Testis (tissue), 3 donors: ENCODE measurements around the gene PDE6B. TPM values are rescaled to one million over a fixed set of nuclear protein-coding genes. Genes with fewer than 3 reads are reported as not detected.
"Not testable (repeated sequence)": the region's sequence is repeated elsewhere in the genome, so short reads cannot be mapped to it uniquely, and the experiment has no call there.

Experiments
- DNase-seq: peaks from one replicate; pipeline ENCODE4 v3.0.0-alpha.2; 2019
- H3K27ac ChIP-seq, 2 donors: fragments of 200-600 bp; sonication (generic); one replicate each; pipeline ENCODE4 v1.5.1; 2019
- H3K27me3 ChIP-seq: fragments of 200-600 bp; sonication (generic); one replicate; pipeline ENCODE4 v1.5.1; 2019
- H3K36me3 ChIP-seq: fragments of 200-600 bp; sonication (generic); one replicate; pipeline ENCODE4 v1.5.1; 2017; ENCODE audit warnings: low read depth; ENCODE audit errors: missing control alignments
- H3K4me1 ChIP-seq: fragments of 200-600 bp; sonication (generic); one replicate; pipeline ENCODE4 v1.5.1; 2019
- H3K4me3 ChIP-seq, 2 donors: fragments of 200-600 bp; sonication (generic); one replicate each; pipeline ENCODE4 v1.5.1; 2017 to 2019
- H3K9me3 ChIP-seq: fragments of 200-600 bp; sonication (generic); one replicate; pipeline ENCODE4 v1.5.1; 2017
- POLR2A ChIP-seq: fragments of 450-650 bp; IDR thresholded peaks from one replicate; pipeline ENCODE4 v1.6.1; 2017; ENCODE audit warnings: antibody characterized with exemption, mild to moderate bottlenecking, moderate library complexity
- WGBS, 2 donors: methylation state at CpG; one replicate each; pipeline ENCODE4 v1.1.5; 2018; 5-methylcytosine and 5-hydroxymethylcytosine counted together
- intact Hi-C: fragments of 100-400 bp; cut with DNase I; formaldehyde crosslinking; loops from one replicate; pipeline ENCODE4 v1.15.1; 2023; ENCODE audit warnings: low total_unique reads
- polyA plus RNA-seq: library from polyadenylated mRNA; stranded (reverse); fragments of 350-450 nt; fragmentation: Illumina TruSeq; extraction: RNeasy Lipid Tissue Mini Kit (QIAGEN cat#74804); gene quantifications from one replicate; pipeline ENCODE4 v1.2.3, GENCODE V29; 2014; ENCODE audit warnings: low read depth, low replicate concordance; ENCODE audit not compliant: insufficient read depth
- total RNA-seq, 2 donors: library from RNA; depleted of rRNA; stranded (reverse); fragments of >200 nt; gene quantifications; one replicate each; pipeline ENCODE4 v1.2.3, GENCODE V29; 2016
- TF ChIP-seq, protein P1 (sequence below), 3 experiments: fragments of 450-650 bp in 2 of 3; fragments of 200-600 bp in 1 of 3; sonication (generic) in 1 of 3; IDR thresholded peaks; one replicate each; pipeline ENCODE4 v1.5.1; 2016 to 2019; ENCODE audit warnings: antibody characterized with exemption in 3 of 3, mild to moderate bottlenecking in 2 of 3, moderate library complexity in 1 of 3

The PDE6B gene
- total and polyA plus RNA-seq, 3 donors from 2014 or later = 5.9 to 11.4 (median 5.9) TPM

- H3K36me3 ChIP-seq = no peaks in the 10 kb centered on the region
- no peak overlapping the region for H3K27ac ChIP-seq
- H3K4me1 ChIP-seq = no peaks in the 10 kb centered on the region
- WGBS, 2 donors = 92% methylated on average over 12 of the region's 12 CpGs
- H3K27me3 ChIP-seq = no peaks in the 10 kb centered on the region
- no peak for DNase-seq
- H3K4me3 ChIP-seq = no peak overlapping the region
- no peaks in the 10 kb centered on the region for H3K9me3 ChIP-seq
- TF ChIP-seq, protein P1, sequence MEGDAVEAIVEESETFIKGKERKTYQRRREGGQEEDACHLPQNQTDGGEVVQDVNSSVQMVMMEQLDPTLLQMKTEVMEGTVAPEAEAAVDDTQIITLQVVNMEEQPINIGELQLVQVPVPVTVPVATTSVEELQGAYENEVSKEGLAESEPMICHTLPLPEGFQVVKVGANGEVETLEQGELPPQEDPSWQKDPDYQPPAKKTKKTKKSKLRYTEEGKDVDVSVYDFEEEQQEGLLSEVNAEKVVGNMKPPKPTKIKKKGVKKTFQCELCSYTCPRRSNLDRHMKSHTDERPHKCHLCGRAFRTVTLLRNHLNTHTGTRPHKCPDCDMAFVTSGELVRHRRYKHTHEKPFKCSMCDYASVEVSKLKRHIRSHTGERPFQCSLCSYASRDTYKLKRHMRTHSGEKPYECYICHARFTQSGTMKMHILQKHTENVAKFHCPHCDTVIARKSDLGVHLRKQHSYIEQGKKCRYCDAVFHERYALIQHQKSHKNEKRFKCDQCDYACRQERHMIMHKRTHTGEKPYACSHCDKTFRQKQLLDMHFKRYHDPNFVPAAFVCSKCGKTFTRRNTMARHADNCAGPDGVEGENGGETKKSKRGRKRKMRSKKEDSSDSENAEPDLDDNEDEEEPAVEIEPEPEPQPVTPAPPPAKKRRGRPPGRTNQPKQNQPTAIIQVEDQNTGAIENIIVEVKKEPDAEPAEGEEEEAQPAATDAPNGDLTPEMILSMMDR (IDR thresholded peaks at IDR 0.05) = no peak
- no peak for TF ChIP-seq POLR2A
- intact Hi-C loops = no loop called here
Measured at GRCh38 chr4:590313-590841, 35.0 kb upstream of the PDE6B start.

GRCh38 chr4:592178-592577 is 33.2 kb upstream of the PDE6B start:
- H3K4me1 ChIP-seq, H3K36me3 ChIP-seq, H3K9me3 ChIP-seq, H3K27me3 ChIP-seq, H3K4me3 ChIP-seq, DNase-seq, intact Hi-C loops, H3K27ac ChIP-seq: not testable (repeated sequence)
- 81 to 86% methylated on average over 13 of the region's 13 CpGs for WGBS, 2 donors

DNA sequence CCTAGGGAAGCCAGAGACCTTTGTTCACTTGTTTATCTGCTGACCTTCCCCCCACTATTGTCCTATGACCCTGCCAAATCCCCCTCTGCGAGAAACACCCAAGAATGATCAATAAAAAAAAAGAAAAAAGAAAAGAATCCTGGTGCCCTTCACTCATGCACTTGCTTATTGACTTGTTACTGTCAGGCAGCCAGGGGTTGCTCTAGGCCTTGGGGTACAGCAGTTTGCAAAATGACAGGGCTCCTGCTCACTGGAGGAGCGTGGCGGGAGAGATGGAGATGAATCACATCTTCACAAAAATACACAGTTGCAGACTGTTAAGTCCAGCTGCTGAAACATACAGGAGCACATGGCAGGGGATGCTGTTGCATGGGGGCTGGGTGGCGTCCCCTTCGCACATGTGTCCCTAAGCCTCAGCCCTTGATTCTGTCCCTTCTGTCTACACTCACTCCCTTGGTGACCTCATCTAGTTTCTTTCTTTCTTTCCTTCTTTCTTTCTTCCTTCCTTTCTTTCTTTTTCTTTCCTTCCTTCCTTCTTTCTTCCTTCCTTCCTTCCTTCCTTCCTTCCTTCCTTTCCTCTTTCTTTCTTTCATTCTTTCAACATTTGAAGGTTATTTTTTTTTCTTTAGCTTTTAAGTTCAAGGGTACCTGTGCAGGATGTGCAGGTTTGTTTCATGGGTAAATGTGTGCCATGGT is 32.4 kb upstream of the PDE6B start:
- WGBS, 2 donors = 73 to 79% methylated on average over 5 of the region's 5 CpGs
- no peak for DNase-seq
- Histone ChIP-seq H3K36me3 (no peaks in the 10 kb centered on the region), H3K27ac (no peak overlapping the region), H3K4me1 (no peaks in the 10 kb centered on the region), H3K9me3 (no peaks in the 10 kb centered on the region), H3K27me3 (no peaks in the 10 kb centered on the region), H3K4me3 (no peak overlapping the region)
- TF ChIP-seq POLR2A = no peak
- TF ChIP-seq, protein P1 (IDR thresholded peaks at IDR 0.05) = no peak
- intact Hi-C loops = no loop called here

GRCh38 chr4:598925-599324 is 26.4 kb upstream of the PDE6B start:
- WGBS, 2 donors = 84 to 88% methylated on average over 3 of the region's 3 CpGs
- Histone ChIP-seq H3K4me3 (no peak overlapping the region), H3K9me3 (no peaks in the 10 kb centered on the region), H3K27me3 (no peaks in the 10 kb centered on the region), H3K36me3 (no peaks in the 10 kb centered on the region), H3K4me1 (no peaks in the 10 kb centered on the region), H3K27ac (no peak overlapping the region)
- DNase-seq = no peak
- TF ChIP-seq, protein P1 (IDR thresholded peaks at IDR 0.05) = no peak
- TF ChIP-seq POLR2A = no peak
- intact Hi-C loops = no loop called here

GRCh38 chr4:600166-600565 is 25.2 kb upstream of the PDE6B start:
- no peaks in the 10 kb centered on the region for H3K9me3 ChIP-seq
- WGBS, 2 donors = 75 to 91% methylated on average over 1 to 6 of the region's 6 CpGs
- no peaks in the 10 kb centered on the region for H3K4me1 ChIP-seq
- H3K36me3 ChIP-seq = no peaks in the 10 kb centered on the region
- H3K27me3 ChIP-seq = no peaks in the 10 kb centered on the region
- no peak overlapping the region for H3K27ac ChIP-seq
- H3K4me3 ChIP-seq = no peak overlapping the region
- intact Hi-C loops = no loop called here
- DNase-seq = no peak
- TF ChIP-seq, protein P1 (IDR thresholded peaks at IDR 0.05) = no peak
- no peak for TF ChIP-seq POLR2A
